H1 (cell line): Measurements from ENCODE around the gene MRPS27. TPM values are rescaled to one million over a fixed set of nuclear protein-coding genes. Genes with fewer than 3 reads are reported as not detected.

ENCODE experiments used
- CTCF ChIA-PET: fragments of 300-600 bp; sonication (Branson Sonifier 250); formaldehyde crosslinking; loops from one replicate; lab custom pipeline; 2021; ENCODE audit not compliant: partially characterized antibody; lab: Charles Lee
- POLR2A ChIA-PET: fragments of 300-600 bp; sonication (Branson Sonifier 250); formaldehyde crosslinking; loops from one replicate; lab custom pipeline; 2021; ENCODE audit warnings: inconsistent platforms; ENCODE audit not compliant: partially characterized antibody; lab: Charles Lee
- DNase-seq, 2 experiments: peaks; one replicate each; pipeline versions ENCODE4 v3.0.0 to v3.0.0-alpha.2; 2010 to 2022; ENCODE audit warnings: low spot score in 2 of 2, low read depth in 1 of 2, mixed read lengths in 1 of 2
- FAIRE-seq: peaks from 2 replicates; lab custom pipeline; 2011; peaks lifted over from hg19 to GRCh38; lab: Jason Lieb, UNC
- H2AFZ ChIP-seq: 2 replicates; pipeline ENCODE4 v1.8.1; 2012; ENCODE audit warnings: low read length, inconsistent platforms
- H2AK5ac ChIP-seq: 2 replicates; pipeline ENCODE4 v1.6.1; 2013; ENCODE audit warnings: low read depth, low read length
- H2BK120ac ChIP-seq: replicated peaks from 2 replicates; pipeline ENCODE3; 2013; ENCODE audit warnings: low read depth, low read length, inconsistent platforms
- H2BK12ac ChIP-seq: 2 replicates; pipeline ENCODE4 v1.6.1; 2013; ENCODE audit warnings: low read depth, low read length
- H2BK15ac ChIP-seq: 2 replicates; pipeline ENCODE4 v1.6.1; 2013; ENCODE audit warnings: low read length
- H2BK20ac ChIP-seq: 2 replicates; pipeline ENCODE4 v1.6.1; 2013; ENCODE audit warnings: low read length
- H2BK5ac ChIP-seq: 2 replicates; pipeline ENCODE4 v1.6.1; 2013; ENCODE audit warnings: low read depth, low read length
- H3K14ac ChIP-seq: 2 replicates; pipeline ENCODE4 v1.6.1; 2013; ENCODE audit warnings: inconsistent platforms; ENCODE audit not compliant: insufficient read length
- H3K18ac ChIP-seq: 2 replicates; pipeline ENCODE4 v1.6.1; 2013; ENCODE audit warnings: low read length; ENCODE audit errors: extremely low read depth
- H3K23ac ChIP-seq: 2 replicates; pipeline ENCODE4 v1.6.1; 2013; ENCODE audit warnings: inconsistent platforms; ENCODE audit not compliant: insufficient read length
- H3K23me2 ChIP-seq: 2 replicates; pipeline ENCODE4 v1.6.1; 2013; ENCODE audit warnings: low read depth, low read length
- H3K27ac ChIP-seq: 2 replicates; pipeline ENCODE4 v1.6.1; 2011; ENCODE audit warnings: low read depth, low read length, inconsistent platforms
- H3K27me3 ChIP-seq, 4 experiments: replicated peaks in 1 of 4; 1 replicate in 1 of 4; 2 replicates in 3 of 4; pipeline versions ENCODE4 v1.6.1 to v1.8.1; 2011 to 2013; ENCODE audit warnings: low read length in 3 of 4, mild to moderate bottlenecking in 3 of 4, inconsistent platforms in 2 of 4, mixed read lengths in 2 of 4, moderate library complexity in 1 of 4; ENCODE audit not compliant: control insufficient read depth in 3 of 4, insufficient read depth in 3 of 4; ENCODE audit errors: extremely low read depth in 1 of 4
- H3K36me3 ChIP-seq, 4 experiments: 2 replicates each; pipeline versions ENCODE4 v1.6.1 to v1.8.1; 2011 to 2013; ENCODE audit warnings: mild to moderate bottlenecking in 4 of 4, low read length in 3 of 4, moderate library complexity in 2 of 4, control low read depth in 1 of 4, inconsistent platforms in 1 of 4; ENCODE audit not compliant: insufficient read depth in 4 of 4, control insufficient read depth in 2 of 4
- H3K4ac ChIP-seq: replicated peaks from 2 replicates; pipeline ENCODE3; 2013; ENCODE audit warnings: low read length, low read depth, mixed read lengths, inconsistent platforms; ENCODE audit not compliant: insufficient read length
- H3K4me1 ChIP-seq, 4 experiments: replicated peaks in 1 of 4; 1 replicate in 1 of 4; 2 replicates in 3 of 4; pipeline versions ENCODE4 v1.6.1 to v1.8.1; 2011 to 2013; ENCODE audit warnings: low read length in 3 of 4, inconsistent platforms in 2 of 4, mixed read lengths in 1 of 4; ENCODE audit not compliant: insufficient read depth in 4 of 4, control insufficient read depth in 3 of 4
- H3K4me2 ChIP-seq, 2 experiments: 2 replicates each; pipeline versions ENCODE4 v1.6.1 to v1.8.1; 2011 to 2013; ENCODE audit warnings: low read depth in 2 of 2, low read length in 2 of 2, control low read depth in 1 of 2, inconsistent platforms in 1 of 2, mild to moderate bottlenecking in 1 of 2; ENCODE audit not compliant: insufficient read depth in 1 of 2
- H3K4me3 ChIP-seq, 4 experiments: fragments of 200-600, 300-600 bp in 1 of 4; sonication (generic), shearing (Covaris generic), sonication (Bioruptor Twin) in 1 of 4; 2 replicates each; pipeline versions ENCODE4 v1.5.1 to v1.8.1; 2011 to 2016; ENCODE audit warnings: low read length in 4 of 4, low read depth in 3 of 4, control low read depth in 2 of 4, inconsistent platforms in 2 of 4, mild to moderate bottlenecking in 2 of 4, mixed read lengths in 1 of 4, moderate library complexity in 1 of 4; ENCODE audit not compliant: insufficient read depth in 2 of 4; ENCODE audit errors: extremely low read depth in 1 of 4
- H3K56ac ChIP-seq: replicated peaks from 2 replicates; pipeline ENCODE3; 2013; ENCODE audit warnings: low read depth, mild to moderate bottlenecking, mixed read lengths, low read length, inconsistent platforms; ENCODE audit not compliant: insufficient read length
- H3K79me1 ChIP-seq: 2 replicates; pipeline ENCODE4 v1.6.1; 2013; ENCODE audit warnings: low read depth, low read length, control low read depth
- H3K79me2 ChIP-seq, 2 experiments: 2 replicates each; pipeline versions ENCODE4 v1.6.1 to v1.8.1; 2012 to 2013; ENCODE audit warnings: low read length in 2 of 2, mild to moderate bottlenecking in 2 of 2, inconsistent platforms in 1 of 2; ENCODE audit not compliant: insufficient read depth in 2 of 2, control insufficient read depth in 1 of 2
- H3K9ac ChIP-seq, 4 experiments: replicated peaks in 1 of 4; 1 replicate in 1 of 4; 2 replicates in 3 of 4; pipeline versions ENCODE4 v1.6.1 to v1.8.1; 2011 to 2013; ENCODE audit warnings: low read depth in 3 of 4, low read length in 3 of 4, control low read depth in 2 of 4, mild to moderate bottlenecking in 2 of 4, moderate library complexity in 2 of 4, inconsistent platforms in 1 of 4; ENCODE audit errors: extremely low read depth in 1 of 4
- H3K9me3 ChIP-seq, 2 experiments: 2 replicates each; pipeline versions ENCODE4 v1.6.1 to v1.8.1; 2012 to 2013; ENCODE audit warnings: mild to moderate bottlenecking in 2 of 2, moderate library complexity in 2 of 2, control low read depth in 1 of 2, inconsistent platforms in 1 of 2, low read depth in 1 of 2, low read length in 1 of 2, mixed read lengths in 1 of 2; ENCODE audit not compliant: insufficient read depth in 2 of 2
- H4K20me1 ChIP-seq, 2 experiments: replicated peaks in 1 of 2; 2 replicates each; pipeline versions ENCODE3 to v1.8.1; 2011 to 2013; ENCODE audit warnings: inconsistent platforms in 2 of 2, low read length in 2 of 2, mild to moderate bottlenecking in 1 of 2; ENCODE audit not compliant: insufficient read depth in 2 of 2, control insufficient read depth in 1 of 2
- H4K5ac ChIP-seq: 2 replicates; pipeline ENCODE4 v1.6.1; 2013; ENCODE audit warnings: low read length, low read depth, mixed read lengths, inconsistent platforms; ENCODE audit not compliant: insufficient read length
- H4K8ac ChIP-seq: 2 replicates; pipeline ENCODE4 v1.8.0; 2013; ENCODE audit warnings: mild to moderate bottlenecking, moderate library complexity, low read length, inconsistent platforms; ENCODE audit not compliant: insufficient read depth; ENCODE audit errors: extremely low read depth
- H4K91ac ChIP-seq: replicated peaks from 2 replicates; pipeline ENCODE3; 2013; ENCODE audit warnings: low read length, mixed read lengths, inconsistent platforms; ENCODE audit not compliant: insufficient read length
- CBX5 ChIP-seq: fragments of 300-800, 300-1000 bp; sonication (generic); IDR thresholded peaks from 2 replicates; pipeline ENCODE4 v1.7.1; 2016; ENCODE audit warnings: antibody characterized with exemption, low read length, low read depth
- CEBPB ChIP-seq: IDR thresholded peaks from 2 replicates; pipeline ENCODE4 v1.6.1; 2012; ENCODE audit warnings: low read depth, low read length
- CHD2 ChIP-seq: IDR thresholded peaks from 2 replicates; pipeline ENCODE4 v1.6.1; 2012; ENCODE audit warnings: low read length, improper control_type of control experiment
- HDAC6 ChIP-seq: IDR thresholded peaks from one replicate; pipeline ENCODE4 v1.7.1; 2012; ENCODE audit warnings: low read depth, mild to moderate bottlenecking, inconsistent platforms, low read length, moderate library complexity
- JUN ChIP-seq: IDR thresholded peaks from 2 replicates; pipeline ENCODE4 v1.6.1; 2011; ENCODE audit warnings: low read depth, mild to moderate bottlenecking, improper control_type of control experiment, low read length
- JUND ChIP-seq: IDR thresholded peaks from 2 replicates; pipeline ENCODE4 v1.6.1; 2011; ENCODE audit warnings: mild to moderate bottlenecking, improper control_type of control experiment, low read length
- MAFK ChIP-seq: IDR thresholded peaks from 2 replicates; pipeline ENCODE4 v1.6.1; 2012; ENCODE audit warnings: low read depth, mild to moderate bottlenecking, improper control_type of control experiment, low read length
- RFX5 ChIP-seq: IDR thresholded peaks from 2 replicates; pipeline ENCODE4 v1.6.1; 2011; ENCODE audit warnings: low read depth, low read length, improper control_type of control experiment, borderline replicate concordance
- SIRT6 ChIP-seq: IDR thresholded peaks from one replicate; pipeline ENCODE4 v1.7.1; 2012; ENCODE audit warnings: low read length, inconsistent platforms
- SIX5 ChIP-seq: IDR thresholded peaks from 2 replicates; pipeline ENCODE4 v1.6.1; 2011; ENCODE audit warnings: mild to moderate bottlenecking, low read depth, low read length
- SRF ChIP-seq: IDR thresholded peaks from 2 replicates; pipeline ENCODE4 v1.6.1; 2011; ENCODE audit warnings: mild to moderate bottlenecking, low read depth, low read length, moderate library complexity
- WGBS, 2 experiments: shearing (Covaris generic) in 1 of 2; methylation state at CpG; one replicate each; pipeline versions ENCODE4 v1.1.6 to v1.1.7; 2013 to 2015; ENCODE audit warnings: low lambda C conversion rate in 2 of 2, mixed read lengths in 2 of 2, inconsistent platforms in 1 of 2, low coverage in 1 of 2, missing lambda C conversion rate in 1 of 2; ENCODE audit not compliant: insufficient replicate concordance in 2 of 2, insufficient coverage in 1 of 2, insufficient read length in 1 of 2; ENCODE audit errors: extremely low coverage in 1 of 2, missing lambda C conversion rate in 1 of 2; 5-methylcytosine and 5-hydroxymethylcytosine counted together
- polyA plus RNA-seq, 7 experiments: library from polyadenylated mRNA; depleted of rRNA in 3 of 7; stranded (reverse) in 5 of 7; unstranded in 2 of 7; fragments of >200 nt in 5 of 7; fragments of 200-250 nt in 2 of 7; gene quantifications; 1 replicate in 5 of 7; 2 replicates in 1 of 7; 4 replicates in 1 of 7; pipeline versions ENCODE4 v1.2.1 to v1.2.3, GENCODE V29; 2011 to 2013; ENCODE audit warnings: missing spikeins in 2 of 7, mixed read lengths in 2 of 7
- total RNA-seq: library from RNA; stranded (reverse); fragmentation: NEBNext Ultra II Directional; extraction: Animal tissue kit (Norgen Biotek cat#: 25700); gene quantifications from 2 replicates; pipeline ENCODE4 v1.2.1, GENCODE V29; 2021

Gene MRPS27
- total and polyA plus RNA-seq, 2 of the 8 experiments (the other 6 are each of a cell fraction or from before 2014, with no cell fraction given): 93.2 to 102 TPM

- 88% methylated on average over 5 of the region's 5 CpGs; no CpG with 5 or more reads in 1 of the 2 experiments for WGBS, 2 experiments
- H3K9me3 ChIP-seq: no peaks in the 10 kb centered on the region
Measured at GRCh38 chr5:72298711-72299110, 21.3 kb downstream of the MRPS27 start.

More at GRCh38 chr5:72298711-72299110, 21.3 kb downstream of the MRPS27 start:
- H2AFZ ChIP-seq: no peak overlapping the region
- no peak overlapping the region for H4K8ac ChIP-seq
- no peak overlapping the region for H3K4me3 ChIP-seq
- H3K4me1 ChIP-seq: peaks cover 2 to 14% (median 10%) of the 10 kb centered on the region in 4 experiments; a peak in 5 of 7 replicates
- no peak overlapping the region for H3K14ac ChIP-seq
- no peak overlapping the region for H3K23ac ChIP-seq
- POLR2A ChIA-PET: interaction anchor here (0.6 kb wide), 1 partner anchor 992 kb away, joined by 3 read pairs; no protein-coding TSS in a partner anchor
- no peak overlapping the region for H4K5ac ChIP-seq
- no peak overlapping the region for H3K4ac ChIP-seq
- CTCF ChIA-PET: interaction anchor here (0.8 to 1.5 kb wide), 2 partner anchors 10 to 18 kb away, joined by 4 to 5 read pairs; no protein-coding TSS in a partner anchor
- H3K56ac ChIP-seq: no peak overlapping the region
- DNase-seq (no peak), FAIRE-seq (no peak)
- no peak overlapping the region for H2BK20ac ChIP-seq
- H2BK15ac ChIP-seq: no peak overlapping the region
- H2BK12ac ChIP-seq: no peak overlapping the region
- H3K18ac ChIP-seq: no peak overlapping the region
- H3K79me1 ChIP-seq: no peaks in the 10 kb centered on the region; the same call in 1 of the 2 replicates
- H3K36me3 ChIP-seq: peaks cover 0 to 21% (median 6%) of the 10 kb centered on the region in 4 experiments; a peak in 3 of 8 replicates
- TF ChIP-seq SRF (no peak), HDAC6 (no peak), SIRT6 (no peak), MAFK (no peak), JUND (no peak), CHD2 (no peak), CBX5 (no peak), CEBPB (no peak), SIX5 (no peak), RFX5 (no peak), JUN (no peak)
- TF ChIP-seq, all 59 proteins: peak for 0
- Histone ChIP-seq H3K9ac (no peak overlapping the region), H3K79me2 (peaks cover 0 to 40% of the 10 kb centered on the region in 2 experiments; a peak in 3 of 4 replicates), H3K4me2 (no peak overlapping the region), H3K27me3 (no peaks in the 10 kb centered on the region), H3K27ac (no peak overlapping the region), H2BK120ac (no peak overlapping the region), H2BK5ac (no peak overlapping the region), H2AK5ac (no peak overlapping the region), H3K23me2 (no peaks in the 10 kb centered on the region), H4K91ac (no peak overlapping the region), H4K20me1 (no peaks in the 10 kb centered on the region)
